GM12878 (cell line): ENCODE results near the gene FGGY.

ENCODE experiments used
- EZH2 ChIP-seq: IDR thresholded peaks from 2 replicates; pipeline ENCODE4 v1.6.1; 2012; ENCODE audit warnings: low read depth, mild to moderate bottlenecking, control low read depth, inconsistent platforms, low read length, borderline replicate concordance; ENCODE audit not compliant: control insufficient read depth
- MAX ChIP-seq: IDR thresholded peaks from 2 replicates; pipeline ENCODE4 v1.6.1; 2012; ENCODE audit warnings: low read depth, low read length, improper control_type of control experiment
- NKRF ChIP-seq: fragments of 450-650 bp; conservative IDR thresholded peaks from 2 replicates; pipeline ENCODE4 v1.6.1; 2017; ENCODE audit warnings: mild to moderate bottlenecking, moderate library complexity
- POLR2A ChIP-seq: IDR thresholded peaks from 2 replicates; pipeline ENCODE4 v1.6.1; 2011; ENCODE audit warnings: low read depth, mild to moderate bottlenecking, low read length
- SPI1 ChIP-seq: IDR thresholded peaks from 2 replicates; pipeline ENCODE4 v1.6.1; 2011; ENCODE audit warnings: low read depth, mild to moderate bottlenecking, low read length, moderate library complexity, borderline replicate concordance; ENCODE audit not compliant: insufficient read depth
- TARDBP ChIP-seq: IDR thresholded peaks from 2 replicates; pipeline ENCODE4 v1.6.1; 2016; ENCODE audit warnings: borderline replicate concordance

DNA sequence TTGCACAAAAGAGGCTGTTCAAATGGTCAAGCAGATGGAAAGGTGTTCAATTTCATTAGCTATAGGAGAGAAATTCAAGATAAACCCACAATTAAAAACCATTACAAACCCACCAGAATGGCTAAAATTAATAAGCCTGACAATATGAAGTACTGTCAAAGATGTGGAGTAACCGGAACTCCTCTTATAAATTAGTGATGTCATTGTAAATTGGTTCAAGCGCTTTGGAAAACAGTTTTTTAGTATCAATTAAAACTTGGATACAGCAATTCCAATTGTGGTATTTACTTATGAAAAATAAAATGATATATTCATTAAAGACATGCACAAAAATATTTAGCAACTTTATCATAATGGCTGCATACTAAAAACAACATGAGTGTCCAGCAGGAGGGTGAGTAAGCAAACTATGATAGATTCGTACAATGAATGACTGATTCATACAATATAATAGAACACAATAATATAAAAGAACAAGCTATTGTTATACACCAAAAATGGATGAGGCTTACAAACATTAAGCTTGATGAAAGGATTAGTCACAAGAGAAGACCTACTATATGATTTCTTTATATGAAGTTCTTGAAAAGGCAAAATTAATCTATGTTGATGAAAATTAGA, 38.4 kb upstream of the FGGY start:
- TF ChIP-seq TARDBP: no peak
- no peak for TF ChIP-seq POLR2A
- TF ChIP-seq SPI1: no peak
- TF ChIP-seq MAX: no peak
- no peak for TF ChIP-seq NKRF
- no peak for TF ChIP-seq EZH2
